GM19467 (cell line): ENCODE measurements around the gene TUNAR.

Experiments
- ATAC-seq: cut with Tn5 transposase; IDR thresholded peaks from one replicate; pipeline ENCODE4 v1.9.1; 2021; ENCODE audit warnings: mild to moderate bottlenecking, moderate library complexity; ENCODE audit not compliant: unreplicated experiment

The TUNAR gene

DNA sequence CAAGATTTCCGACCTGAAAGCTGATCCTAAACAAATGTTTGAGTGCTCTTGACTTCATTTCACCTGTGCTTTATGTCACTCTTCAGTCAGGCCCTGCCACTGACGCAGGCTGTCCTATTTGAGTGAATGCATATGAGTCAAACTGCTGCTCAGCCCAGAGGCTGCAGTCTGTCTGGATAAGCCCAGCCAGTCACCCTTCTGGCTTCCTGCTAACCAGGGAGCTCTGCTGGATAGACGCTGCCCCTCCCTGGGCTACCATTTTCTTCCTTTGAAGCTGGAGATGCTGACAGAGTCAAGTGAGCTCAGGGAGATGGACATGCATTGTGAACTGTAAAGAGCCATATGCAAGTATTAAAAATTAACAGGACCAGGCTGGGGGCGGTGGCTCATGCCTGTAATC, 5.1 kb upstream of the TUNAR start:
- ATAC-seq: no peak

DNA sequence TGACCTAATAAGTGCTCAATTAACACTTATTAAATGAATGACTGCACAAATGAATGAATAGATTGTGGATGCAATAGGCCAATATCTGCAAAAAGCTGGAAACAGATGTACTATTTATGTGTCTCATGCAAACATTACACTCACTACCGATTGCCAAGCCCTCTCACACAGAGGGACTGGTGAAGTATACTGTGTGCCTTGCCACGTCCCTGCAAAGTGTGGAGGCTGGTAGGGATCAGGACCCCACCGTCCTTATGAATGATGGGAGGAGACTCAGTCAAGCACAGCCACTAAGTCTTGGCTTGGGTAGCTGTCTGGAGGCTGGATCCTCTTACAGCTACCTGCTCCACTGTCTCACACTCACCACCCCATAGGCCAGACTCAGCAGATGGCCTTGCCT, 3.9 kb upstream of the TUNAR start:
- ATAC-seq: no peak

DNA sequence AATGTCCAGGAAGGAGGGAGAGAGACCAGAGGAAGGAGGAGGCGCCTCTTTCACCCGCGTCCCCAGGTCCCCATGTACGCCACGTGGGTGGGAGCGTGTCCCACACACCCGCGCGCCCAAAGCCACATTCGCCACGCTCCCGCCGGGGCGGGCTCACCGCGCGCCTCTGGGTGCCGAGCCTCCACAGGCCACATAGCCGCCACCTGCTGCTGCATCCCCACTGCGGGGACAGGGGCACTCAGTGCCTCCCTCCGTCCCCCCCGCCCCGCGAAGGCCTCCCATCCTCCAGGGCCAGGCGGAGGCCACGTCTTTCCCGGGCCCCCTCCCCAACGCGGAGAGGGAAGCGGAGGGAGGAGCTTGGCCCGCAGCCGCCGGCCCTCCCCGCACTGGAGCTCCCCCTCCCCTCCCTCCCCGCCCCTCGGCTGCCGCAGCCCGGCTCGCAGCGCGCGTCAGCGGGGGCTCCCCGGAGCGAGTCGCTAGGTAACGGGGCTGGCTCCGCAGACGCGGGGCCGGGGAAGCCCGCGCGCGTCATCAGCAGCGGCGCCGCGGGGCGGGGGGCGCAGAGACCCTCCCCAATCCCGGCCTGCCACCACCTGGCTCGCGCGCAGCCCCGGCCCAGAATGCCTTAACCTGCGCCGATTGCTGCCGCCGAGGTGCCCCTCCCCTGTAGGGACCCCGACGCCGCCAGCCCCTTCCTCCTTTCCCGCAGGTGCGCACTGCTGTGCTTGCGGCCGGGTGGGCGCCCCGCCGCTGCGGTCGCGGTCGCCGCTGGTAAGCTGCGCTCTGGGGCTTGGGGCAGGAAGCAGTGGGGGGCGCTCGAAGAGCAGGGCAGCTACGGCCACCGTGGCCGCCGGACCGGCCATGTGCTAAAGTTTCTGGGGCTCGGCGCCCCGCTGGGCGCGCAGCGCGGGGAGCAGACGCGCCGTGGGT, 536 bp upstream of the TUNAR start:
- ATAC-seq: no peak

DNA sequence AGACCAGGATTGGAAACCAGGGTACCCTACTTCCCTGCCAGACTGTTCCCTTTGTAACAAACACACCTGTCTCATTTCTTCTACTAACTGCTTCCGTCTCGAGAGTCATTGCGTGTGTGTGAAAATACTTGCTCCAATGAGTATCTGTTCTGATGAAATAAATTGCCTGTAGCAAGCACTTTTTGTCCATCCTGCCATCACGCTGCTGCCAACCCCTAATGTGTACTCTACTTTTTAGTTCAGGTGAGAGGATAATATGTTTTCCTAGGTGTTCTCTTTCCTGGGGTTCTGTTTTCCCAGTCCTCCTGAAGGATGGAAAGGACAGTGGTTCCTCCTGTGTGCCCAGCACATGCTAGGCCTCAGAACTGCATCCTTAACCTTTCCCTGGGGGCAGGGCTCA, 1.0 kb downstream of the TUNAR start:
- no peak for ATAC-seq

DNA sequence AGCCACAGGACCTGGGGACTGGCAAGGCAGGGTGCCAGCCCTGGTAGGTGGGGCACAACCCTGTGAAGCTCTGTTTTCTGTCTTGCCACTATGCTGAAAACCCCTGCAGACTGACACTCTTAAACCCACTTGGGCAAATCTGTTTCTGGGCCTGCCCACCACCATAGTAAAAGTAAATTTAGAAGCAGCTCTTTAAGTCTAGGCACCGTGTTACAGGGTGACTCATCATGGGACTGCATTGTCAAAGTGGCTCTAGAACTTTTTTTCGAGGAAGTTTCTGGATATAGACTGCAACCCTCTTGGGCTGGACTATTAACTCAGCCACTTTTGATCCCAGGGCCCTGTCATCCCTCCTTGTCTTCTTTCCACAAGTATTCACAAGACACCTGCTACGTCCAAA, 7.7 kb downstream of the TUNAR start:
- no peak for ATAC-seq

DNA sequence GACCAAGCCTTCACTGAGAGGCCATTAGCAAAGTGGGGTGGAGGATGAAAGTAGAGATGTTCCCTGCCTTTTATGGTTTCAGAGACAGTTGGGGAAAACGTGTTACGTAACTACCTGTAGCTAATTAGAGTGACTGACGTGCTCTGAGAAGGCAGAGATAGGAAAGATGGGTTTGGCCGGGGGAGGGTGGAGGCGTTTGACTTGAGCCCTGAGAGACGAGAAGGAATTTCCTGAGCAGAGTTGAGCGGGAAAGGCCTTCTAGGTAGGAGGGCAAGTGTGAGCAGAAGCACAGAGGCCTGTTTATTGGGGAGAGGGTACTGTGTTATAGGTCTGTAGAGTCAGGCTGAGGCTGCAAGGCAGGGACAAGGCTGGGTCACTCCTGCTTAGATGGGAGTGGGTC, 8.6 kb downstream of the TUNAR start:
- ATAC-seq: no peak

DNA sequence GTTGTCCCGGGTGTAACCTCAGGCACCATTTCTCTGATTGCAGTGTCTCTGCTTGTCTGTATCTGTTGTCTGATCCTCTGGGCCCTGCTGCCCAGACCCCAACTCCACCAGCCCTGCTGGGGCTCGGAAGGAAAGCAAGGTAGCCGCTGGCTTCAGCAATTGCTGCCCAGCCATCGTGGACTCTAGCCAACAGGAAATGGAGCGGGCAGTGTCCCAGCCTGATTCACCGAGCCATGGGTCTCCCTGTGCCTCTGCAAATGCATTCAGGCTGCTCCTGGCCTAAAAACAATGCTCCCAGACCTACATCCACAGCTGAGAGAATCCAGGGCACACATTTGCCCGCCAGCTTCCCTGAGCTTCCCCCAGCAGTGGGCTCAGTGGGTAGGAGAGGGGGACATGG, 9.2 kb downstream of the TUNAR start:
- no peak for ATAC-seq

DNA sequence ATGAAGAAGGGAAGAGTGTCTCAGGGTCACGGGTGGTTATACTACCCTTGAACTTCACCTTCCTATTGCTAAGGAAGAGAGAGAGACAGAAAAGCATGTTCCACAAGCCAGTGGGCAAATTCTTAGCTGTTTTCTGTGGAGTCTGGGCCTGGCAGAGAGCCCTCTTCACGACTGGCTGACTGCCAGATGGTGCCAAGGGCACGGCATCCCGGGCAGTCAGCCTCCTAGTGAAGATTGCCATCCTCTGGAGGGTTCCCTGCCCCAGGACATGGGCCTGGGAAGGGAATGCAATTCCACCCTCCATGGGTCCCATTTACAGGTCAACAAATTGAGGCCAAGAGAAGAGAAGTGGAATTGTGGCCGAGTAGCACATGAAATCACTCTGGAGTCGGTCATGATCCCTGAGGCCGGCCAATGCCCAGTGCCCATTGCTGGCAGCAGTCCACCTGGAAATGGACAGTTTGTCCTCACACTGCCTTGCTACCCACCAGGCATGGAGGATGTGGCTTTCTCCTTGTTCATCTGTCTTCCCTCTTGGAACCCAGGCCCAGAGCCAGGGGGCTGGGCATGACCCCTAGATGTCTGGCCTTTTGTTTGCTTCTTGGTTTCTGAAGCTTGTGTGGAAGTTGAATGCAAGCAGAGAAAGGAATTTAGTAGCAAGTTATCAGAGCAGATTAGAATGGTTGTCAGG, 9.9 kb downstream of the TUNAR start:
- no peak for ATAC-seq

DNA sequence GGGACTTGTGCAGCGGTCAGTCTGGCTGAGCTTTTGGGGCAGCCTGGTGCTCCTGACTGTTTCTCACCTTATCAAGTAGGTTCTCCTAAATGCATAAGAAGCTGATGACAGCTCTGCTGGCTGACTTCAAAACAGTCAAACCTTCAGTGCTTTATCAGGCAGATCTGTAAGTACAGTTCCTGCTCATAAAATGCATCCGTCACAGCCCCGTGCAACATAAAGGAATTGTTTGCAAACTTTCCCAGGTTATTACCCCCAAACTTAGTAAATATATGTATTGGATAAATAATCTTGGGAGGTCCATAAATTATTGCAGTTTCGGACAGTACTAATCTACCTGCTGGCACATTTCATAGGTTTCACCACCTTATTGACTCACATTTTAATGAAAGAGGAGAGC, 10.7 kb downstream of the TUNAR start:
- no peak for ATAC-seq

DNA sequence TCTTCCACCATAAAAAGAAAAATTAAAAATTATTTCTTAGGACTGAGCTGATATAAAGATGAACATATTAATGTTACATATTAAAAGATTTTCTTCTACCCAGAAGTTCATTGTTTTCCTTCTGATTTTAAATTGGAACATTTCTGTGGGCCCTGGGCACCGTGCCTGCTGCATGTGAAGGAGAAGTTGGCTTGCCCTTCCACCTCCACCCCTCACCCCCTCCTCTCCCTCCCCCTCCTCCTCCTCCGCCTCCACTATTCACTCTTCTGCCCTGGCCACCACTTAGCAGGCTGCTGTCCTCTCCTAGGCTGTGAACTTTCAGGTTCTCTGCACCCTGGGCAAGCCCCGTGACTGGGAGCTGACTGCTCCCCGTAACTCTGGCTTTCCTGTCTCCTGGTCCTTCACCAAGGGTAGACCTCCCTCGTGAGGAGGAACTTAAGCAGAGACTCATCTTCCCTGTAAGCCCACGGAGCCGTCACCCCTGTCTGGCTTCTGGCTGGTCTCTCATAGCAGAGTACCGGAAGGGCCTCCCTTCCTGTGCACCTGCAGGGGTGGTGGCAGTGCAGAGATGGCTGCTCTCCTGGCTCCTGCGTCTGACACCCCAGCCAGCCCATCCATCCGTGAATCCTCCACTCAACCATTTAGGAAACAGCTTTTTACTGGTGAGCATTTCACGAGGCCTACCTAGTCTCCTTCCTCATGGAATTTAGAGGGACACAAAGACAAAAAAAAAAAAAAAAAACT, 12.8 kb downstream of the TUNAR start:
- no peak for ATAC-seq

DNA sequence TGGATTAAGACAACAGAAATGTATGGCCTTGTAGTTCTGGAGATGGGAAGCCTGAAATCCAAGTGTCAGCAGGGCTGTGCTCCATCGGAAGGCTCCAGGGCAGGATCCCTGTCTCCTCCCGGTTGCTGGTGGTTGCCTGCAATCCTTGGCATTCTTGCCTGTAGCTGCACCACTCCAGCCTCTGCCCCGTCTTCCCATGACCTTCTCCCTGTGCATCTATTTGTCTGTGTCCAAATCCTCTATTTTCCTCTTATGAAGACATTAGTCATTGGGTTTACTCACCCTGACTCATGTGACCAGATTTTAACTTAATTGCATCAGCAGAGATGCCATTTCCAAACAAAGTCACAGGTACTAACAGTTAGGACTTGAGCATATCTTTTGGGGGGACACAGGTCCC, 15.1 kb downstream of the TUNAR start:
- ATAC-seq: no peak

DNA sequence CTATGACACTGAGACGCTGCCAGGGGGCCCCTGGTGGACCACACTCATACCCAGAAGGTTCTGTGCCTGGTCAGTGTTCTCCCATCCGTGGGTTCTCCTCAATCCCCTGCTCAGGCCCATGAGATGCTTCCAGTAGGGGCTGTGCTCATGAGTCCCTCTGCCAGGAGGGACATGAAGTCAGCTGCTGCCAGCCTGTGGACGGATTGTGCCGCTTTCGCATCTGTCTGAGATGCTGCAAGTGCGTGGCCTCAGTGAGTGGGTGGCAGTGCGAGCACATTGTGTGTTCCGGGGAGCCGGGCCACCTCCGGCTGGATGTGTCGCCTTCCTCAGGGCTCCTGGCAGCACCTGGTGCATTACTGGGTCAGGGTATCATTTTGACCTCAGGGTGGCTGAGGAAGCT, 15.5 kb downstream of the TUNAR start:
- ATAC-seq: no peak

DNA sequence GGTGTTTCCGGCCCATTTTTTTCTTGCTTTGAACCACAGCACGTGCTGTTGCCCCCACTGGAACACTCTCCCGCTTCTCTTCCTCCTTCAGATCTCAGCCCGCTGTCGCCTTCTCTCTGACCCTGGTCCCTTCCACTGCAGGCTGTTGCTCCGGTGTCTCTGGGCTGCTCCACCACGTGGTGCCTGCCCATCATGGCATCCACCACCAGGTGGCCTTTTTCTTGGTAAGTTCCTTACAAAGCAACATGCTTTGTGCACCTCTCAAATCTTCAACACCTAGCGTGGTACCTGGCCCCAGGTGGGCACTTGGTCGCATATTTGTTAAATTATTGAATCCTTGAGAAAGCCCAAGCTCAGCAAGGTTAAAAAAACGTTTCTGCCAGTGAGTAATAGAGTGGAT, 19.1 kb downstream of the TUNAR start:
- ATAC-seq: no peak

DNA sequence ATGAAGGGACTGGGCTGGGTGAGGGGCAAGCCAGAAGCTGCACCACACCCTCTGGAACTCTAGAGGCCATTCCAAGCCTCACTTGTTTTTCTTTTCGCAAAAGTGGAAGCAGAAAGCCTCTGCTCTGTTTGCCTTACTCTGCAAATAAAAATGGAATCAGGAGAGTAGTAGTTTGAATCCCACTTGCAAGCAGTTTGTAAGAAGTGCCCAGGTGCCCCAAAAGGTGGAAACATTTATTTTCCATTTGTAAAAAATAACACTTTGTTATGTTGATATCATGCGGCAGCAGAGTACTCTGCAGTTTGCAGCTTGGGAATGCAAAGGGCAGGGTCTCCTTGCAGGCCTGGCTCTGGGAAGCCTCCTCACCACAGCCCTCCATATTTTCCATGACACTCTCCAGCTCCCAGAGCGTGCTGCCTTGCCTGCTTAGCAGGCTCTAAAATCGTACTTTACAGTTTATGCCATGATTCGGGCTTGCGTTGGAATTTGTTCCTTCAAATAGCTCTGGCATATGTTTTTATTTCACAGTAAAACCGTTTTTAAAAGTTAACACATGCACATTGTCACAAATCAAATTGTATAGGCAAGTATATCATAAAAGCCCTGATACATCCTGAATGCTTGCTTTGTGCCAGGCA, 20.0 kb downstream of the TUNAR start:
- ATAC-seq: no peak

DNA sequence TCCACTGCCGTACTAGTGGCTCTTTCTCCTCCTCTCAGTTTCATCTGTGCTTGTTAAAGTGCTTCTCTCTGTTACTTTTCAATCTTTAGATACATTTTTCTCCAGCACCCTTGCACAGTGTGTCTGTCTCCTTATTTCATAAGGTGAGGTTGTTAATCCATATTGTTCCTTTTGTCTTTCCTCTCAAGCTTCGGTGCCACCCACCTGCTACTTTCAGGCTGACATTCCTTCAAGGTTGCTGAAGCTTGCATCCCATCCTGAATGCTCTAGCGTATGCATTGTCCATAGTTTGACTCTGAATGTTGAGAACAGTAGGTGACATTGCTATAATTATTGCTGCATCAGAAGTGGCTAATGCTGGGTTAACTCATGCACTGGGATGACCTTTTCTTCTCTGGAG, 20.6 kb downstream of the TUNAR start:
- ATAC-seq: no peak

DNA sequence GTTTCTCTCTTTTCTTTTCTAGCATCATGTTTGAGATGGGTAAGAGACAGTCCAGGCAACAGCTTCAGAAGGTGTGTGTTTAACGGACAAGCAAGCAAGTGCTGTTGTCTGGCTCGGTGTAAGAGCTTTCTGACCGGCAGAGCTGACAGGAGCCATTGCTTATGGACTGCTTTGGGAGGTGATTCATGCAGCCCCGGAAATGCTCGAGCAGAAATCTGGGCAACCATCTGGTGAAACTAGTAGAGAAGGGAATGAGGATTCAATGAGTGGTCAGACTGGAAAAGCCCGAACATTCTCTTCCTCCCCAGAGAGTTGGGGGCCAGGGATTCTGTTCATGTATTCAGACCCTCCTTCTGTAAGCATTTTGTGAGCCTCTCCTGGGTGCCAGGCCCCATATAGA, 24.4 kb downstream of the TUNAR start:
- ATAC-seq: no peak

DNA sequence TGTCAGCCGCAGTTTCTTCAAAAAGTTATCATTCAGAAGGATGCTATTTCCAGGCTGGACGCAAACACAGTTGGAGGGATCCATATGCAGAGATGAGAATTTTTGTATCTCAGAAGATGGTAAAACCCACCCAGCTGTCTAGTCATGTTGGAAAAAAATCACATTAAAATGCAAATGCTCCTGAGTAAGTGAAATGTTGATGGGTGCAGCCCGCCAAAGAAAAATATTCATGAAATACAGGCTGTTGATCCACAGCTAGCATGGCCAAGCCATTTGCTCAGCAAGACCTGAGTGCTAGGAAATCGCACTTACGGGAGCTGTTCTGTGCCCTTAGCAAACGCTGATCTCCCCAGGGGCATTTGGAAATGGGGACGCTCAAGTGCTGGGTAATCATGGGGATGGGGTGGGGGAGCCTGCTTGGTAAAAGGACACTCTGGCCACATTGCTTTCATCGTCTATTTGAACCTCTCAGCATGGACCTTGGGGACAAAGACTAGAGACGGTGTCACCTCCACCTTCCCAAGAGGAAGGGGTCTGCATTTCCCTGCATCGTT, 25.7 kb downstream of the TUNAR start:
- ATAC-seq: no peak

DNA sequence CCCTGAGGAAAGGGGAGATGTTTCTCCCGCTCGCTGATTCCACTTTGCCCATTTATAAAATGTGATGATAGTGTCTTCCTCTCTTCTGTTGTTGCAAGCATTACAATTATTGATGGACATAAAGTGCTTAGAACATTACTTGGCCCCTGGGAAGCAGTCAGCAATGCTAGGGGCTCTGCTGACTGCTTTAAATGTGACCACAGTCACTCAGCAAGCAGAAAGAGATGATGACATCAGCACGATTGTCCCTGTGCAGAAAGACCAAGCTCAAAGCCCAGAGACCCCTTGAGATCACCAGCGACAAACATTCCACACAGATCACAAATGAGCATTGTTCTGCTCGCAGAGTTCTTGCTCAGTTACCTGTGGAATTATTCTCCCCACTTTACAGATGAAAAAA, 26.5 kb downstream of the TUNAR start:
- ATAC-seq: no peak

DNA sequence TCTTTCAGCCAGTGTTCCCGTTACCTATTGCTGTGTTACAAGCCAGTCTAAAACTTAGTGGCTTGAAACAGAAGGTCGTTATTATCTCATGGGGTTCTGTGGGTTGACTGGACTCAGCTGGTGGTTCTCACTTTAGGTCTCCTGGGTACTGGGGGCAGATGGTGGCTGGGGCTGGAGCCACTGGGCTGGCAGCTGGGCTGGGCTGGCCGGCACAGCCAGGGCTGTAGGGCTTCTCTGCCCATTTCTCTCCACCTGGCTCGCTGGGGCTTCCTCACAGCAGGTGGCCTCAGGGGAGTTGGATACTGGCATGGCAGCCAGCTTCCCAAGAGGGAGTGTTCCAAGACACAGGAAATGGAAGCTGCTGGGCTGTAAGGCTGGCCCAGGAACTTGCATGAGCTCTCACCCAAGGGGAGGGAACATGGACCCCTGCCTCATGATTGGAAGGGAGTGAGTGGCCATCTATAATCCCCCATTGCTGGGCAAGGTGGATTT, 27.0 kb downstream of the TUNAR start:
- no peak for ATAC-seq

DNA sequence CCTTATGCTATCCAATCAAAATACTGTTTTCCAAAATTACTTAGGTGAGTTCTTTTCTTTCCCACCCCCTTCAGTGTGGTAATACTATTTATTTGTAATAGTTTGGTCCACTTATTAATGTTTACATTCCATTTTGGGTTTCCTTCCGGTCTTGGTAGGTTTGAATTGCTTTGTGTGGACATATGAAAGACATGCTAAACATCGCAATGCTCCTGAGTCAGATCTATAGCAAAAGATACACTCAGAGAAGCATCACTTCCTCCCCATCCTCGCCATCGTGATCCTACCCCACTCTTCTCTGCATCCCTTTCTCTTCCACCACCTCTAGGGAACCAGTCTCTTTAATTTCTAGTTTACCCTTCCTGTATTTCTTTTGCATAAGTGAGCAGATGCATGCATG, 30.0 kb downstream of the TUNAR start:
- ATAC-seq: no peak

DNA sequence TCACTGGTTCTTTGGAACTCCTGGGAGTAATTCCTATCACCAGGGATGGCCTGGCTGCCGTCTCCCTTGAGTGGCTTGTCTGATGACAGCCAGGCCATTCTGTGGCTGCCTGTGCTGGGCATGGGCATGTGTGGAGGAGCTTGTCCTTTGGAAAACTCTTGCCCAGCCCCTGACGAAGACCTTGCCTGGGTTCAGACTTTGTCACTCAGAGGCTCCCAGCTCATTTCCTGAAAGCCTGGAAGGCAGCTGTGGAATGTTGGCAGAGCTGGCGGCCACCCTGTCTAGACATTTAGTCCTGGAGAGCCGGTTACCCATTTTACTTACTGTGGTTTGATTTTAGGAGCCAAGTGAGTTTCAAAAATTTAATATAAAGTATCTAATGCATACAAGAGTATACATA, 34.0 kb downstream of the TUNAR start:
- no peak for ATAC-seq
